IMR-90 (cell line): ENCODE results near the gene SIX4. TPM values are rescaled to one million over a fixed set of nuclear protein-coding genes. Genes with fewer than 3 reads are reported as not detected.
A peak's percentile ranks its signal among the peaks of the same experiment; 100 is the strongest.

Experiments
- ATAC-seq: fragments of 200-7000 bp; cut with Tn5 transposase; 2 replicates; pipeline ENCODE4 v1.9.1; 2020; ENCODE audit warnings: low read depth, mild to moderate bottlenecking, moderate library complexity
- BruUV-seq: library from RNA; stranded (reverse); fragments of 400-500 nt; replicated peaks from 2 replicates; lab custom pipeline; 2021; lab: Mats Ljungman, UMichigan
- CTCF ChIA-PET: fragments of 300-600 bp; formaldehyde crosslinking; extraction: SDS; loops from one replicate; lab custom pipeline; 2021; ENCODE audit warnings: antibody characterized with exemption; lab: Yijun Ruan, JAX
- POLR2A ChIA-PET: fragments of 300-600 bp; sonication (Branson Sonifier 250); formaldehyde crosslinking; loops from one replicate; lab custom pipeline; 2022; ENCODE audit warnings: antibody characterized with exemption; ENCODE audit not compliant: unreplicated experiment; lab: Charles Lee
- DNase-seq: peaks from one replicate; pipeline ENCODE4 v3.0.0; 2013
- H2AFZ ChIP-seq: replicated peaks from 2 replicates; pipeline ENCODE3; 2013; ENCODE audit warnings: low read length, mild to moderate bottlenecking; ENCODE audit not compliant: poor library complexity
- H2AK5ac ChIP-seq: 2 replicates; pipeline ENCODE4 v1.6.1; 2013; ENCODE audit warnings: low read depth, low read length, inconsistent platforms
- H2AK9ac ChIP-seq: replicated peaks from 2 replicates; pipeline ENCODE3; 2013; ENCODE audit warnings: mild to moderate bottlenecking, low read depth, low read length, moderate library complexity; ENCODE audit not compliant: poor library complexity
- H2BK120ac ChIP-seq: 2 replicates; pipeline ENCODE4 v1.6.1; 2013; ENCODE audit warnings: low read depth, low read length, inconsistent platforms
- H2BK15ac ChIP-seq: 3 replicates; pipeline ENCODE4 v1.6.1; 2013; ENCODE audit warnings: low read depth, low read length, inconsistent platforms
- H2BK20ac ChIP-seq: 2 replicates; pipeline ENCODE4 v1.6.1; 2013; ENCODE audit warnings: low read depth, mild to moderate bottlenecking, inconsistent platforms, low read length, moderate library complexity
- H2BK5ac ChIP-seq: 2 replicates; pipeline ENCODE4 v1.6.1; 2013; ENCODE audit warnings: mild to moderate bottlenecking, low read depth, low read length, inconsistent platforms; ENCODE audit not compliant: poor library complexity, severe bottlenecking
- H3K14ac ChIP-seq: replicated peaks from 2 replicates; pipeline ENCODE4 v1.6.1; 2013; ENCODE audit warnings: low read depth, low read length, inconsistent platforms
- H3K18ac ChIP-seq: 2 replicates; pipeline ENCODE4 v1.6.1; 2013; ENCODE audit warnings: low read depth, low read length, control low read depth
- H3K23ac ChIP-seq: 2 replicates; pipeline ENCODE4 v1.6.1; 2013; ENCODE audit warnings: low read depth, low read length, inconsistent platforms
- H3K27ac ChIP-seq: 2 replicates; pipeline ENCODE4 v1.5.1; 2013; ENCODE audit warnings: mild to moderate bottlenecking, control low read depth, low read length; ENCODE audit not compliant: insufficient read depth
- H3K27me3 ChIP-seq: 2 replicates; pipeline ENCODE4 v1.6.1; 2013; ENCODE audit warnings: low read length; ENCODE audit not compliant: control insufficient read depth, insufficient read depth
- H3K36me3 ChIP-seq: 2 replicates; pipeline ENCODE4 v1.6.1; 2013; ENCODE audit warnings: low read length, mixed read lengths; ENCODE audit not compliant: control insufficient read depth, insufficient read depth
- H3K4ac ChIP-seq: 2 replicates; pipeline ENCODE4 v1.6.1; 2013; ENCODE audit warnings: low read depth, low read length, inconsistent platforms
- H3K4me1 ChIP-seq: 2 replicates; pipeline ENCODE4 v1.6.1; 2013; ENCODE audit warnings: low read length, mixed read lengths; ENCODE audit not compliant: control insufficient read depth, insufficient read depth
- H3K4me2 ChIP-seq: 2 replicates; pipeline ENCODE4 v1.6.1; 2013; ENCODE audit warnings: low read depth, mild to moderate bottlenecking, control low read depth, low read length, moderate library complexity
- H3K4me3 ChIP-seq: 2 replicates; pipeline ENCODE4 v1.5.1; 2013; ENCODE audit warnings: low read depth, mild to moderate bottlenecking, control low read depth, low read length, moderate library complexity; ENCODE audit not compliant: insufficient read depth
- H3K56ac ChIP-seq: 2 replicates; pipeline ENCODE4 v1.6.1; 2013; ENCODE audit warnings: low read length, inconsistent platforms; ENCODE audit not compliant: insufficient read depth; ENCODE audit errors: extremely low read depth
- H3K79me1 ChIP-seq, 2 experiments: 2 replicates each; pipeline ENCODE4 v1.6.1; 2013; ENCODE audit warnings: low read length in 2 of 2, inconsistent platforms in 1 of 2, low read depth in 1 of 2
- H3K9ac ChIP-seq: 2 replicates; pipeline ENCODE4 v1.6.1; 2013; ENCODE audit warnings: low read depth, low read length, control low read depth
- H3K9me1 ChIP-seq: 2 replicates; pipeline ENCODE4 v1.6.1; 2013; ENCODE audit warnings: low read length, inconsistent platforms; ENCODE audit not compliant: insufficient read depth
- H3K9me3 ChIP-seq: 2 replicates; pipeline ENCODE4 v1.6.1; 2013; ENCODE audit warnings: low read length; ENCODE audit not compliant: control insufficient read depth, insufficient read depth
- H4K20me1 ChIP-seq: 2 replicates; pipeline ENCODE4 v1.6.1; 2013; ENCODE audit warnings: low read length, inconsistent platforms; ENCODE audit not compliant: insufficient read depth
- H4K5ac ChIP-seq: 2 replicates; pipeline ENCODE4 v1.6.1; 2013; ENCODE audit warnings: mild to moderate bottlenecking, low read depth, low read length, control low read depth
- H4K8ac ChIP-seq, 2 experiments: 2 replicates each; pipeline ENCODE4 v1.6.1; 2013; ENCODE audit warnings: low read depth in 2 of 2, low read length in 2 of 2, control low read depth in 1 of 2, inconsistent platforms in 1 of 2
- H4K91ac ChIP-seq: 2 replicates; pipeline ENCODE4 v1.6.1; 2013; ENCODE audit warnings: low read depth, low read length, inconsistent platforms; ENCODE audit not compliant: insufficient read depth
- BHLHE40 ChIP-seq: fragments of 150-350 bp; IDR thresholded peaks from 2 replicates; pipeline ENCODE4 v1.6.1; 2016; ENCODE audit warnings: mild to moderate bottlenecking, low read depth, low read length
- CHD1 ChIP-seq: IDR thresholded peaks from 2 replicates; pipeline ENCODE4 v1.6.1; 2012; ENCODE audit warnings: low read depth, low read length, improper control_type of control experiment
- MAFK ChIP-seq: IDR thresholded peaks from 2 replicates; pipeline ENCODE4 v1.6.1; 2012; ENCODE audit warnings: low read depth, low read length, improper control_type of control experiment
- MXI1 ChIP-seq: IDR thresholded peaks from 2 replicates; pipeline ENCODE4 v1.6.1; 2012; ENCODE audit warnings: low read depth, mild to moderate bottlenecking, low read length, moderate library complexity, borderline replicate concordance
- NFE2L2 ChIP-seq: fragments of 150-350 bp; IDR thresholded peaks from 2 replicates; pipeline ENCODE4 v1.6.1; 2016; ENCODE audit warnings: low read depth, mild to moderate bottlenecking, low read length
- RAD21 ChIP-seq: IDR thresholded peaks from 2 replicates; pipeline ENCODE4 v1.6.1; 2012; ENCODE audit warnings: low read length, improper control_type of control experiment
- RFX5 ChIP-seq: IDR thresholded peaks from 2 replicates; pipeline ENCODE4 v1.8.0; 2012; ENCODE audit warnings: low read depth, mild to moderate bottlenecking, low read length, moderate library complexity
- USF2 ChIP-seq: fragments of 150-350 bp; IDR thresholded peaks from 2 replicates; pipeline ENCODE4 v1.6.1; 2017; ENCODE audit warnings: mild to moderate bottlenecking, antibody characterized with exemption, low read length, low read depth
- dilution Hi-C: fragments of 300-500 bp; cut with HindIII; formaldehyde crosslinking; loops from one replicate; pipeline ENCODE4 v1.14.3; 2018; ENCODE audit warnings: low sequenced_read_pairs; ENCODE audit not compliant: unreplicated experiment
- in situ Hi-C: fragments of 300-500 bp; cut with MboI; formaldehyde crosslinking; loops from 3 replicates; pipeline ENCODE4 v1.14.3; 2019; ENCODE audit warnings: low sequenced_read_pairs, inconsistent platforms, mixed read lengths
- intact Hi-C: fragments of 100-400 bp; cut with micrococcal nuclease; formaldehyde crosslinking; loops from 2 replicates; pipeline ENCODE4 v1.10.0; 2022
- polyA plus RNA-seq, 3 experiments: library from polyadenylated mRNA; depleted of rRNA; stranded (reverse); fragments of >200 nt; gene quantifications; 2 replicates each; pipeline ENCODE4 v1.2.3, GENCODE V29; 2012; ENCODE audit warnings: low replicate concordance in 1 of 3
- total RNA-seq: library from RNA; depleted of rRNA; stranded (reverse); fragments of >200 nt; gene quantifications from 2 replicates; pipeline ENCODE4 v1.2.3, GENCODE V29; 2012

Gene SIX4
- total and polyA plus RNA-seq, 2 of the 4 experiments (the other 2 are of a cell fraction), result 7.1 to 42.7 TPM

- Histone ChIP-seq H2BK5ac (peak overlapping the region; percentile 16), H3K4me2 (no peak overlapping the region), H2BK120ac (peak overlapping the region; percentile 67), H3K9me3 (no peaks in the 10 kb centered on the region), H4K8ac (peak overlapping the region in 1 of 2 experiments; percentile 48; a peak in 1 of 4 replicates), H4K91ac (no peak overlapping the region; the same call in 1 of the 2 replicates), H3K27ac (no peak overlapping the region), H2AK9ac (no peak overlapping the region), H3K14ac (peak overlapping the region; percentile 65), H3K27me3 (no peaks in the 10 kb centered on the region), H3K4me3 (no peak overlapping the region), H3K4ac (peak overlapping the region; percentile 50; the same call in 1 of the 2 replicates), H3K4me1 (peaks cover 7% of the 10 kb centered on the region; the same call in 1 of the 2 replicates), H2BK15ac (peak overlapping the region; percentile 85; the same call in 1 of the 3 replicates), H3K9ac (no peak overlapping the region), H2AK5ac (peak overlapping the region; percentile 88; the same call in 1 of the 2 replicates), H3K36me3 (0 out of 2 replicates have a peak, but pooled peaks cover 3% of the 10 kb centered on the region), H3K56ac (no peak overlapping the region), H3K79me1 (peaks cover 38 to 70% of the 10 kb centered on the region in 2 experiments), H3K18ac (peak overlapping the region; percentile 13; the same call in 1 of the 2 replicates), H3K23ac (peak overlapping the region; percentile 41; the same call in 1 of the 2 replicates), H4K5ac (peak overlapping the region; percentile 36; the same call in 1 of the 2 replicates), H3K9me1 (peaks cover 10% of the 10 kb centered on the region), H2AFZ (no peak overlapping the region), H4K20me1 (peaks cover 8% of the 10 kb centered on the region; the same call in 1 of the 2 replicates), H2BK20ac (peak overlapping the region; percentile 41; the same call in 1 of the 2 replicates)
- no TSS peak for BruUV-seq
- in situ Hi-C loops (no loop called here), intact Hi-C loops (no loop called here), dilution Hi-C loops (no loop called here)
- TF ChIP-seq MXI1, result no peak
- no peak for TF ChIP-seq CHD1
- TF ChIP-seq RAD21, result no peak
- TF ChIP-seq RFX5, result no peak
- no peak for TF ChIP-seq MAFK
- no peak for TF ChIP-seq BHLHE40
- TF ChIP-seq USF2, result no peak
- no peak for TF ChIP-seq NFE2L2
- ChIA-PET CTCF (interaction anchor here (0.8 kb wide), 1 partner anchor 13 kb away, joined by 3 read pairs; no protein-coding TSS in a partner anchor), POLR2A (no interaction called here)
- ATAC-seq, result no peak
- DNase-seq, result no peak
These were observed 49.4 kb upstream of the SIX4 start for GRCh38 chr14:60773558-60773957.
